Neural cell (in vitro differentiated cells): Measurements from ENCODE around the gene PLEKHG5.

ENCODE experiments used
- EP300 ChIP-seq: fragments of 450-650 bp; conservative IDR thresholded peaks from 2 replicates; pipeline ENCODE4 v1.6.1; 2014; ENCODE audit warnings: antibody characterized with exemption, mild to moderate bottlenecking, moderate library complexity; ENCODE audit not compliant: poor library complexity, severe bottlenecking
- MXI1 ChIP-seq: fragments of 450-650 bp; conservative IDR thresholded peaks from 2 replicates; pipeline ENCODE4 v1.6.1; 2014; ENCODE audit warnings: antibody characterized with exemption, mild to moderate bottlenecking; ENCODE audit not compliant: poor library complexity, severe bottlenecking
- POLR2AphosphoS5 ChIP-seq: IDR thresholded peaks from 2 replicates; pipeline ENCODE4 v1.6.1; 2012
- TAF1 ChIP-seq: IDR thresholded peaks from 2 replicates; pipeline ENCODE4 v1.6.1; 2012; ENCODE audit warnings: low read depth
- TF ChIP-seq, protein P1 (sequence below): fragments of 450-650 bp; IDR thresholded peaks from 2 replicates; pipeline ENCODE4 v1.5.1; 2014; ENCODE audit warnings: antibody characterized with exemption, mild to moderate bottlenecking, moderate library complexity; ENCODE audit not compliant: poor library complexity, severe bottlenecking
- TF ChIP-seq, protein P2 (sequence below): IDR thresholded peaks from 2 replicates; pipeline ENCODE4 v1.6.1; 2012; ENCODE audit warnings: borderline replicate concordance

DNA sequence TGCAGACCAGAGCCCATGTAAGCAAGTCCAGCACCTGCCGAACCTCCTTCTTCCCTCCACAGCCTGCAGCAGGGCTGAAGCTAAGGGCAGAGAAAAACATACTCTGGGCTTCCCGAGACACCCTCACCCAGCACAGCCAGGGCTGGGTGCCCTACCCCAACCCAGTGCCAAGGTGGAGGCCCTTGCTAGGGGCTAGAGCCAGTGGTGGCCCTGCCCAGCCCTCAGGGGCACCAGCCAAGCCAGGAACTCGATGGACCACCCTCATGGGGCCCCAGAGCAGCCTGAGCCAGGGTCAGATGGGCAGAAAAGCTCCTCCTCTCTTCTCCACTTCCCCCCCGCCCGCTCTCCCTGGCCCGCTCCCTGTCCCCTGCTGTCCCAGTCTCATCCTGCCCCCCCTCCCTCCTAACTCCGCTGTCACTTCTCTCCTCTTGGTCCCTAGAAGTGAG lies 41.4 kb downstream of the PLEKHG5 start:
- no peak for TF ChIP-seq TAF1
- TF ChIP-seq, protein P1, sequence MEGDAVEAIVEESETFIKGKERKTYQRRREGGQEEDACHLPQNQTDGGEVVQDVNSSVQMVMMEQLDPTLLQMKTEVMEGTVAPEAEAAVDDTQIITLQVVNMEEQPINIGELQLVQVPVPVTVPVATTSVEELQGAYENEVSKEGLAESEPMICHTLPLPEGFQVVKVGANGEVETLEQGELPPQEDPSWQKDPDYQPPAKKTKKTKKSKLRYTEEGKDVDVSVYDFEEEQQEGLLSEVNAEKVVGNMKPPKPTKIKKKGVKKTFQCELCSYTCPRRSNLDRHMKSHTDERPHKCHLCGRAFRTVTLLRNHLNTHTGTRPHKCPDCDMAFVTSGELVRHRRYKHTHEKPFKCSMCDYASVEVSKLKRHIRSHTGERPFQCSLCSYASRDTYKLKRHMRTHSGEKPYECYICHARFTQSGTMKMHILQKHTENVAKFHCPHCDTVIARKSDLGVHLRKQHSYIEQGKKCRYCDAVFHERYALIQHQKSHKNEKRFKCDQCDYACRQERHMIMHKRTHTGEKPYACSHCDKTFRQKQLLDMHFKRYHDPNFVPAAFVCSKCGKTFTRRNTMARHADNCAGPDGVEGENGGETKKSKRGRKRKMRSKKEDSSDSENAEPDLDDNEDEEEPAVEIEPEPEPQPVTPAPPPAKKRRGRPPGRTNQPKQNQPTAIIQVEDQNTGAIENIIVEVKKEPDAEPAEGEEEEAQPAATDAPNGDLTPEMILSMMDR: no peak
- no peak for TF ChIP-seq EP300
- no peak for TF ChIP-seq MXI1
- no peak for TF ChIP-seq POLR2AphosphoS5
- TF ChIP-seq, protein P2, sequence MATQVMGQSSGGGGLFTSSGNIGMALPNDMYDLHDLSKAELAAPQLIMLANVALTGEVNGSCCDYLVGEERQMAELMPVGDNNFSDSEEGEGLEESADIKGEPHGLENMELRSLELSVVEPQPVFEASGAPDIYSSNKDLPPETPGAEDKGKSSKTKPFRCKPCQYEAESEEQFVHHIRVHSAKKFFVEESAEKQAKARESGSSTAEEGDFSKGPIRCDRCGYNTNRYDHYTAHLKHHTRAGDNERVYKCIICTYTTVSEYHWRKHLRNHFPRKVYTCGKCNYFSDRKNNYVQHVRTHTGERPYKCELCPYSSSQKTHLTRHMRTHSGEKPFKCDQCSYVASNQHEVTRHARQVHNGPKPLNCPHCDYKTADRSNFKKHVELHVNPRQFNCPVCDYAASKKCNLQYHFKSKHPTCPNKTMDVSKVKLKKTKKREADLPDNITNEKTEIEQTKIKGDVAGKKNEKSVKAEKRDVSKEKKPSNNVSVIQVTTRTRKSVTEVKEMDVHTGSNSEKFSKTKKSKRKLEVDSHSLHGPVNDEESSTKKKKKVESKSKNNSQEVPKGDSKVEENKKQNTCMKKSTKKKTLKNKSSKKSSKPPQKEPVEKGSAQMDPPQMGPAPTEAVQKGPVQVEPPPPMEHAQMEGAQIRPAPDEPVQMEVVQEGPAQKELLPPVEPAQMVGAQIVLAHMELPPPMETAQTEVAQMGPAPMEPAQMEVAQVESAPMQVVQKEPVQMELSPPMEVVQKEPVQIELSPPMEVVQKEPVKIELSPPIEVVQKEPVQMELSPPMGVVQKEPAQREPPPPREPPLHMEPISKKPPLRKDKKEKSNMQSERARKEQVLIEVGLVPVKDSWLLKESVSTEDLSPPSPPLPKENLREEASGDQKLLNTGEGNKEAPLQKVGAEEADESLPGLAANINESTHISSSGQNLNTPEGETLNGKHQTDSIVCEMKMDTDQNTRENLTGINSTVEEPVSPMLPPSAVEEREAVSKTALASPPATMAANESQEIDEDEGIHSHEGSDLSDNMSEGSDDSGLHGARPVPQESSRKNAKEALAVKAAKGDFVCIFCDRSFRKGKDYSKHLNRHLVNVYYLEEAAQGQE: no peak
